Tibial nerve (tissue), 4 donors: ENCODE results near the gene ARL5C. TPM values are rescaled to one million over a fixed set of nuclear protein-coding genes. Genes with fewer than 3 reads are reported as not detected.

Experiments
- DNase-seq, 2 donors: peaks; one replicate each; pipeline ENCODE4 v3.0.0-alpha.2; 2019; ENCODE audit warnings: low spot score in 2 of 2
- H3K27ac ChIP-seq, 4 donors: fragments of 200-600 bp; sonication (generic) in 3 of 4; one replicate each; pipeline ENCODE4 v1.5.1; 2017 to 2019; ENCODE audit warnings: mild to moderate bottlenecking in 1 of 4
- H3K27me3 ChIP-seq, 2 donors: fragments of 200-600 bp; sonication (generic) in 1 of 2; one replicate each; pipeline versions ENCODE4 v1.5.1 to v1.6.0; 2017 to 2019
- H3K36me3 ChIP-seq, 3 donors: fragments of 200-600 bp; sonication (generic); one replicate each; pipeline ENCODE4 v1.5.1; 2018 to 2019
- H3K4me1 ChIP-seq, 4 donors: fragments of 200-600 bp; sonication (generic) in 3 of 4; one replicate each; pipeline ENCODE4 v1.5.1; 2017 to 2019
- H3K4me3 ChIP-seq, 4 donors: fragments of 200-600 bp; sonication (generic) in 3 of 4; one replicate each; pipeline ENCODE4 v1.5.1; 2017 to 2019; ENCODE audit warnings: mild to moderate bottlenecking in 1 of 4, moderate library complexity in 1 of 4
- H3K9me3 ChIP-seq, 4 donors: fragments of 200-600 bp; sonication (generic) in 3 of 4; one replicate each; pipeline ENCODE4 v1.5.1; 2017 to 2019
- EP300 ChIP-seq, 2 donors: sonication (generic); formaldehyde crosslinking; IDR thresholded peaks; one replicate each; pipeline ENCODE4 v1.6.1; 2017; ENCODE audit warnings: antibody characterized with exemption in 2 of 2, mild to moderate bottlenecking in 1 of 2
- POLR2A ChIP-seq, 2 donors: fragments of 450-650 bp; IDR thresholded peaks; one replicate each; pipeline ENCODE4 v1.6.1; 2017; ENCODE audit warnings: antibody characterized with exemption in 2 of 2, mild to moderate bottlenecking in 2 of 2, moderate library complexity in 2 of 2
- WGBS, 2 donors: methylation state at CpG; one replicate each; pipeline ENCODE4 v1.1.5; 2018; 5-methylcytosine and 5-hydroxymethylcytosine counted together
- total RNA-seq, 4 donors: library from RNA; depleted of rRNA; stranded (reverse); fragments of >200 nt; gene quantifications; one replicate each; pipeline ENCODE4 v1.1.0, GENCODE V29; 2016
- TF ChIP-seq, protein P1 (sequence below), 5 experiments: fragments of 200-600 bp in 3 of 5; fragments of 450-650 bp in 2 of 5; sonication (generic) in 3 of 5; IDR thresholded peaks; one replicate each; pipeline ENCODE4 v1.5.1; 2016 to 2019; ENCODE audit warnings: antibody characterized with exemption in 5 of 5, mild to moderate bottlenecking in 3 of 5, moderate library complexity in 2 of 5

The ARL5C gene
- total RNA-seq, 4 donors from 2014 or later = not detected

DNA sequence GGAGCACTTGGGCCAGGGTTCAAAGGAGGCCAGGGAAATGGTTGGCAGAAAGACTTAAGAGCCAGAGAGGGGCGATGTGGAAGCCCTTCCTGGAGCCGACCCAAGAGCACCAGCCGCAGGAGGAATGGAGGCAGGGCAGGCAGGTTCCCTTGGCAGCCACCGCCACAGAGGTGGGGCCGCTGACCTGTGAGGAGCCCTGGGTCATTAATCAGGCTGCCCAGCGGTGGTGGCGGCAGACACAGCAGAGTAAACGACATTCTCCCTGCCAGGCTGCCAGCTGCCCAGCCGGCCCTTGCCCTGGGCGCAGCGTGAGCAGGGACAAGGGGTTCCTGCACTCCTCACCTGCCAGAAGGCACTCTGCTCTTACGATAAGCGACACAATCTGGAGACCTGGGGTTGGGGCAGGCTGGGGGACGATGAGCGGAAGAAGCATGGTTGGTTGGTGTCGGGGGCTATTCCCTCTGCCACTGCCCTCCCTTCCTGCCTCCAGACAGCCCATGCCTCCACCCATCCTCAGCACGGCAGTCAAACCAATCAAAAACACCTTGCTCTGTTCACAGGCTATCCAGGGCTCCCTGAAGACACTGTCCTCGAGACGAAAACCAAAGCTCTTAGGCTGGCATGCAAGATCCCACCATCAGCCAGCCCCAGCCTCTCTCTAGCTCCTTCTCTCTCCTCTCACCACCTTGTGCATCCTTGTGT, 55.4 kb downstream of the ARL5C start:
- no peaks in the 10 kb centered on the region for H3K27me3 ChIP-seq
- H3K36me3 ChIP-seq = no peaks in the 10 kb centered on the region
- no peak for DNase-seq
- H3K9me3 ChIP-seq = no peaks in the 10 kb centered on the region
- no peak overlapping the region for H3K27ac ChIP-seq
- no peak overlapping the region for H3K4me3 ChIP-seq
- peaks cover 0 to 4% (median 0%) of the 10 kb centered on the region in 4 donors for H3K4me1 ChIP-seq
- whole genome bisulfite sequencing, 2 donors = 60 to 61% methylated on average over 19 of the region's 19 CpGs
- TF ChIP-seq, protein P1, sequence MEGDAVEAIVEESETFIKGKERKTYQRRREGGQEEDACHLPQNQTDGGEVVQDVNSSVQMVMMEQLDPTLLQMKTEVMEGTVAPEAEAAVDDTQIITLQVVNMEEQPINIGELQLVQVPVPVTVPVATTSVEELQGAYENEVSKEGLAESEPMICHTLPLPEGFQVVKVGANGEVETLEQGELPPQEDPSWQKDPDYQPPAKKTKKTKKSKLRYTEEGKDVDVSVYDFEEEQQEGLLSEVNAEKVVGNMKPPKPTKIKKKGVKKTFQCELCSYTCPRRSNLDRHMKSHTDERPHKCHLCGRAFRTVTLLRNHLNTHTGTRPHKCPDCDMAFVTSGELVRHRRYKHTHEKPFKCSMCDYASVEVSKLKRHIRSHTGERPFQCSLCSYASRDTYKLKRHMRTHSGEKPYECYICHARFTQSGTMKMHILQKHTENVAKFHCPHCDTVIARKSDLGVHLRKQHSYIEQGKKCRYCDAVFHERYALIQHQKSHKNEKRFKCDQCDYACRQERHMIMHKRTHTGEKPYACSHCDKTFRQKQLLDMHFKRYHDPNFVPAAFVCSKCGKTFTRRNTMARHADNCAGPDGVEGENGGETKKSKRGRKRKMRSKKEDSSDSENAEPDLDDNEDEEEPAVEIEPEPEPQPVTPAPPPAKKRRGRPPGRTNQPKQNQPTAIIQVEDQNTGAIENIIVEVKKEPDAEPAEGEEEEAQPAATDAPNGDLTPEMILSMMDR (IDR thresholded peaks at IDR 0.05) = no peak
- TF ChIP-seq EP300 (IDR thresholded peaks at IDR 0.05) = no peak
- no peak for TF ChIP-seq POLR2A (IDR thresholded peaks at IDR 0.05)

DNA sequence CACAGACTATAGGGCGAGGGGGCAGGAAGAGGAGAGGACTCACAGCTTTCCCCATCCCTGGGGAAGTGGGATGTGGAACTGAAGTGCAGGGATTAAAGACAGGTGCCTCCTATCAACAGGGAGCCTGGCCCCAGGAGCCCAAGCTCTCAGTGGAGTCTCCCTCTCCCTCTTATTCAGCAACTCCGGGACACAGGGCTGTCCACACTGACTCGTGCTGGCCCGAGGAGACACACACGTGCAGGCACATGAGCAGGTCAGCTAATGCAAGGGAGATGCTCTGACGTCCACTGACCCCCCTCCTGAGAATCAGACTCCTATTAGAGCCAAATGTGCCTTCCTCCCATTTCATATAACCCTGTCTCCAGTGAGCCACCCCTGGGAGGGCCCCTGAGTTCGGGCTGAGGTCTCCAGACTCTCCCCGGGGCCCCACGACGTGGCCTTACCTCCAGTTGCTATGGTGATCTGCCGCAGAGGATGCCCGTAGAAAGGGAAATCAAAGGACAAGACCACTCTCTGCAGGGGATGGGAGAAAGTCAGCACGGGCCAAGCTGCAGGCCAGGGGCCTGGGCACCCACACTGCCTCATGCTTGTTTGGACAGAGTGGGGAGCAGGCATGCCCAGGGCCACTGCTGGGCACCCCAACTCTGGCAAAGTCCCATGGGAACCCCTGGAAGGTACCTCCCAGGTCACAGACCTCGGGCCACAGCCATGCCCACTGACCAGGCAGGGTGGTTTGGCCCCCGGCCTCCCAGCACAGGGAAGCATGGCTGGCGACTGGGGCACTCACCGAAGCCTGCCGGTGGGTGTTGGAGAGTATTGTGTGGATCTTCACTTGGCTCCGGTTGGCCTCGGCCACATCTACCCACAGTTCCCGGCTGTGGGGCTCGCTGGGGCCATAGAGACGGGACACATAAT, 57.2 kb downstream of the ARL5C start:
- TF ChIP-seq, protein P1 (IDR thresholded peaks at IDR 0.05) = no peak
- TF ChIP-seq EP300 (IDR thresholded peaks at IDR 0.05) (no peak), POLR2A (IDR thresholded peaks at IDR 0.05) (no peak)
- no peak overlapping the region for H3K27ac ChIP-seq
- no peak for DNase-seq
- no peaks in the 10 kb centered on the region for H3K9me3 ChIP-seq
- 71 to 72% methylated on average over 19 to 21 of the region's 23 CpGs for WGBS, 2 donors
- no peaks in the 10 kb centered on the region for H3K27me3 ChIP-seq
- H3K36me3 ChIP-seq = no peaks in the 10 kb centered on the region
- no peak overlapping the region for H3K4me3 ChIP-seq
- H3K4me1 ChIP-seq = no peaks in the 10 kb centered on the region

DNA sequence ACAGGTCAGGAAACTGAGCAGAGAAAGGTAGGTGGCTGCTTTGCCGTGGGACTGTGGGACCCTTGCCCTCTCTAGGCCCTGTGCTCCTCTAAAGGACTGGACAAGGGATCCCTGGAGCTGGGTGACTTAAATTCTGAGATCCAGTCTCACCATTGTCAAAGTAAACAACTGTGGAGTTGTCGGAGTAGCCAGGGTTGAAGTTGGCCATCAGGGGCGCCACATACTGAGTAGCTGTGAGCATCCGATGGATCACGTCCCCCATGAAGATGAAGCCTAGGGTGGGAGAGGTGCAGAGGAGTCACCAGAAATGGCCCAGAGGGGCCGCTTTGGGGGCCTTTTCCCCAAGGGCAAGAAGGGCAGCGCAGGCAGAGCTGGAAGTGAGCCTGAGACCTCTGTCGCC, 58.0 kb downstream of the ARL5C start:
- no peak for DNase-seq
- Histone ChIP-seq H3K4me3 (no peak overlapping the region), H3K4me1 (no peaks in the 10 kb centered on the region), H3K36me3 (no peaks in the 10 kb centered on the region), H3K27me3 (no peaks in the 10 kb centered on the region), H3K9me3 (no peaks in the 10 kb centered on the region), H3K27ac (no peak overlapping the region)
- WGBS, 2 donors = 80 to 85% methylated on average over 8 of the region's 8 CpGs
- TF ChIP-seq POLR2A (IDR thresholded peaks at IDR 0.05) (no peak), EP300 (IDR thresholded peaks at IDR 0.05) (no peak)
- TF ChIP-seq, protein P1 (IDR thresholded peaks at IDR 0.05) = no peak

DNA sequence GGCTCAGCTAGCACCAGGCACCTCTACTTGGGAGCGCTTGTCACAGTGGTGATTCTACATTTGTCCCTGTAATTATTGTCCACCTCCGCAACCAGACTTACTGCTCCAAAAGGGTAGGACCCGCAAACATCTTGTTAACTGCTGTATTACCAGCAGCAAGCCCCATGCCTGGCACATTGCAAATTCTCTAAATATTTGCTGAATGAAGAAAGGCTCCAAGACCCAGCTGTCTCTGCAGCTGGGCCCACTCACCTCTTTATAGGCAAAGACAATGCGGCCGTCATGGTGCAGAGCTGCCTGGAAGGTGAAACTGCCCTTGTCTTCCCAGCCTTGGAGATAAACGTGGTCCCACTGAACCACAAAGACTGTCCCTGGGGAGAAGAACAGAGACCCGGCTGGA, 58.8 kb downstream of the ARL5C start:
- TF ChIP-seq EP300 (IDR thresholded peaks at IDR 0.05) (no peak), POLR2A (IDR thresholded peaks at IDR 0.05) (no peak)
- TF ChIP-seq, protein P1 (IDR thresholded peaks at IDR 0.05) = no peak
- 87 to 88% methylated on average over 7 of the region's 7 CpGs for WGBS, 2 donors
- DNase-seq = no peak

More for the DNA sequence above, 58.8 kb downstream of the ARL5C start:
- H3K36me3 ChIP-seq = no peaks in the 10 kb centered on the region
- H3K27me3 ChIP-seq = no peaks in the 10 kb centered on the region
- H3K4me1 ChIP-seq = no peaks in the 10 kb centered on the region
- no peaks in the 10 kb centered on the region for H3K9me3 ChIP-seq
- no peak overlapping the region for H3K4me3 ChIP-seq
- H3K27ac ChIP-seq = no peak overlapping the region

Other genes with a start within 250 kb of the ARL5C start
- not detected for gene FBXO47, start 198.8 kb downstream of the ARL5C start, total RNA-seq
- 10 to 100 TPM; 34.1 to 95.1 (median 42.4) TPM for gene PLXDC1, start 14.5 kb downstream of the ARL5C start, total RNA-seq
- 10 to 100 TPM in 3 of 4 donors, 1 to 10 TPM in 1; 7.1 to 20.3 (median 15.0) TPM for gene CACNB1, start 31.5 kb upstream of the ARL5C start, total RNA-seq
- 1,000 to 10,000 TPM; 2,381 to 3,486 (median 2,809) TPM for gene RPL19, start 34.1 kb upstream of the ARL5C start, total RNA-seq
- under 1 TPM in 2 of 4 donors, not detected in 2; 0.20 to 0.30 TPM for gene STAC2, start 59.8 kb upstream of the ARL5C start, total RNA-seq
- gene FBXL20, start 235.5 kb upstream of the ARL5C start, total RNA-seq = 10 to 100 TPM; 21.1 to 32.4 (median 30.4) TPM